GM12865 (cell line): ENCODE results near the gene FUNDC2.

Experiments
- DNase-seq: peaks from one replicate; pipeline ENCODE4 v3.0.0; 2010; ENCODE audit warnings: low read depth
- H3K4me3 ChIP-seq: 2 replicates; pipeline ENCODE4 v1.5.1; 2011; ENCODE audit warnings: mild to moderate bottlenecking, low read depth, low read length, control low read depth
- TF ChIP-seq, protein P1 (sequence below): IDR thresholded peaks from 2 replicates; pipeline ENCODE4 v1.5.1; 2011; ENCODE audit warnings: low read length, control low read depth, low read depth, inconsistent platforms; ENCODE audit not compliant: insufficient read depth; ENCODE audit errors: missing control alignments

FUNDC2 gene, protein sequence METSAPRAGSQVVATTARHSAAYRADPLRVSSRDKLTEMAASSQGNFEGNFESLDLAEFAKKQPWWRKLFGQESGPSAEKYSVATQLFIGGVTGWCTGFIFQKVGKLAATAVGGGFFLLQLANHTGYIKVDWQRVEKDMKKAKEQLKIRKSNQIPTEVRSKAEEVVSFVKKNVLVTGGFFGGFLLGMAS

DNA sequence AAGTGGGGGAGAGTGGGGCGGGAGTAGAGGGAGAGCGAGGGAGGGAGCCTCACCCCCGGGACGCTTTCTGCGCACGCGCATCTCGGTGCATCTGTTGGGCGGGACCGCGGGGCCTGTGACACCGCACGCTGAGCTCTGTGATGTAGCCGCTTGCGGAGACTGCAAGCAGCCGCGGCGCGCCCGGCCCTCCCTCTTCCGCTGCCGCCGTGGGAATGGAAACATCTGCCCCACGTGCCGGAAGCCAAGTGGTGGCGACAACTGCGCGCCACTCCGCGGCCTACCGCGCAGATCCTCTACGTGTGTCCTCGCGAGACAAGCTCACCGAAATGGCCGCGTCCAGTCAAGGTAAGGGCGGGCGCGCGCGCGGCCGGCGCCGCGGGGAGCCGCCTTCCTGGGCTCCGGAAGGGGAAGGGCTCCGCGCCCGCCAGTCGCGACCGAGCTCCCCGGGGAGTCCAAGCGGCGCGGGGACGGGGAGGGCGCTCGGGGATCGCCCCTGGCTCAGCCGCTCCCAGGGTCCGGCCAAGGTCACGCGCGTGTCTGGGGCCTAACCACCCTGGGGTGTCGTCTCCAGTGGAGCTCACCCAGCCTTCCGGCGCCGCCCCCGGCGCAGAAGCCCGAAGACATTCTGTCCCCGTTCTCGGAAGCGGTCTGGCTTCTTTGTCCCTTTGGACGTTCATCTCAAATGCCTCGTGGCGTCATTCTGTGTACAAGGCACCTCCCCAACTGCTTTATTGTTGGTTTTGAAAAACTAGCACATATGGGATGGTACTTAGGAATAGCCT is at the start of gene FUNDC2:
TSS of gene FUNDC2 (plus strand) at position 118 of the 782 bp plus-strand sequence. CDS start at position 213, 95 bp downstream.
- DNase-seq = peak; percentile 98
- TF ChIP-seq, protein P1, sequence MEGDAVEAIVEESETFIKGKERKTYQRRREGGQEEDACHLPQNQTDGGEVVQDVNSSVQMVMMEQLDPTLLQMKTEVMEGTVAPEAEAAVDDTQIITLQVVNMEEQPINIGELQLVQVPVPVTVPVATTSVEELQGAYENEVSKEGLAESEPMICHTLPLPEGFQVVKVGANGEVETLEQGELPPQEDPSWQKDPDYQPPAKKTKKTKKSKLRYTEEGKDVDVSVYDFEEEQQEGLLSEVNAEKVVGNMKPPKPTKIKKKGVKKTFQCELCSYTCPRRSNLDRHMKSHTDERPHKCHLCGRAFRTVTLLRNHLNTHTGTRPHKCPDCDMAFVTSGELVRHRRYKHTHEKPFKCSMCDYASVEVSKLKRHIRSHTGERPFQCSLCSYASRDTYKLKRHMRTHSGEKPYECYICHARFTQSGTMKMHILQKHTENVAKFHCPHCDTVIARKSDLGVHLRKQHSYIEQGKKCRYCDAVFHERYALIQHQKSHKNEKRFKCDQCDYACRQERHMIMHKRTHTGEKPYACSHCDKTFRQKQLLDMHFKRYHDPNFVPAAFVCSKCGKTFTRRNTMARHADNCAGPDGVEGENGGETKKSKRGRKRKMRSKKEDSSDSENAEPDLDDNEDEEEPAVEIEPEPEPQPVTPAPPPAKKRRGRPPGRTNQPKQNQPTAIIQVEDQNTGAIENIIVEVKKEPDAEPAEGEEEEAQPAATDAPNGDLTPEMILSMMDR = no peak
- peak within 1 kb of the TSS; percentile 89 for H3K4me3 ChIP-seq

- TF ChIP-seq, protein P1 = no peak
- no peak overlapping the region for H3K4me3 ChIP-seq
- no peak for DNase-seq
Observed at GRCh38 chrX:154979629-154980028, 47.0 kb upstream of the FUNDC2 start.

- H3K4me3 ChIP-seq = peak overlapping the region; percentile 55
- peak; percentile 84 for DNase-seq
- TF ChIP-seq, protein P1 = peak; percentile 53
Observed at GRCh38 chrX:154980330-154981115, 46.1 kb upstream of the FUNDC2 start.

DNA sequence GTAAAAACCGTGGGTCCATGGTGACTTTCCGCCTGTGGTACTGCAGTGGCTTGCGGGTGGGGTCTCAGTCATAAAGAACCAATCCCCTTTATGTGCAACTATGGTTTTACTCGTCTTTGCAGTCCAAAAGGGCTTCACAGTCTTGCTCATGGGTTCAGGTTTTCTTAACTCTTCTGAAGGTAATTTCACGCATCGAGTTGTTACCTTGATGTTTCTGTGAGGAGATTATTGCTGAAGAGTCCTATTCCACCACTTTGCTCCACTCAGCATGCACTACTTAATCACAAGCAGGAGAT is 45.6 kb upstream of the FUNDC2 start:
- TF ChIP-seq, protein P1 = no peak
- no peak overlapping the region for H3K4me3 ChIP-seq
- no peak for DNase-seq

GRCh38 chrX:154986826-154987575 is 39.6 kb upstream of the FUNDC2 start:
- DNase-seq = peak; percentile 5
- TF ChIP-seq, protein P1 = no peak
- H3K4me3 ChIP-seq = no peak overlapping the region

- TF ChIP-seq, protein P1 = no peak
- H3K4me3 ChIP-seq = no peak overlapping the region
- DNase-seq = no peak
Observed at GRCh38 chrX:154987940-154988339, 38.7 kb upstream of the FUNDC2 start.
